Left lung (tissue), 14 donors: ENCODE data around the gene TARBP1. TPM values are rescaled to one million over a fixed set of nuclear protein-coding genes. Genes with fewer than 3 reads are reported as not detected.
A peak's percentile ranks its signal among the peaks of the same experiment; 100 is the strongest.

Experiments
- ATAC-seq: fragments of 200-7000 bp; cut with Tn5 transposase; one replicate; pipeline ENCODE4 v1.9.1; 2020; ENCODE audit warnings: moderate library complexity
- DNase-seq, 4 donors: peaks; one replicate each; pipeline ENCODE4 v3.0.0-alpha.2; 2013 to 2020
- H3K27ac ChIP-seq, 2 donors: fragments of 200-600 bp; sonication (generic) in 1 of 2; one replicate each; pipeline versions ENCODE4 v1.5.0 to v1.8.0; 2020 to 2021
- H3K27me3 ChIP-seq, 2 donors: fragments of 200-600 bp; sonication (generic) in 1 of 2; one replicate each; pipeline versions ENCODE4 v1.5.0 to v1.8.0; 2020 to 2021
- H3K36me3 ChIP-seq, 2 donors: fragments of 200-600 bp; sonication (generic) in 1 of 2; one replicate each; pipeline versions ENCODE4 v1.5.0 to v1.8.0; 2020 to 2021
- H3K4me1 ChIP-seq, 2 donors: fragments of 200-600 bp; one replicate each; pipeline ENCODE4 v1.8.0; 2021
- H3K4me3 ChIP-seq, 2 donors: fragments of 200-600 bp; sonication (generic) in 1 of 2; one replicate each; pipeline versions ENCODE4 v1.5.0 to v1.8.0; 2020 to 2021; ENCODE audit warnings: mild to moderate bottlenecking in 1 of 2
- H3K9me3 ChIP-seq, 2 donors: fragments of 200-600 bp; sonication (generic) in 1 of 2; one replicate each; pipeline versions ENCODE4 v1.5.0 to v1.8.0; 2020 to 2021
- intact Hi-C, 2 donors: fragments of 100-400 bp; cut with DNase I; formaldehyde crosslinking; loops; one replicate each; pipeline versions ENCODE4 v1.11.2 to v1.14.2; 2022
- long read RNA-seq, 12 donors: library from polyadenylated mRNA in 2 of 12; unstranded in 2 of 12; transcript quantifications; one replicate each; pipeline ENCODE4 v2.0.0 and lab custom pipeline, GENCODE V29; 2019 to 2026
- polyA plus RNA-seq, 6 donors: library from polyadenylated mRNA; unstranded; fragments of 120-200 nt; gene quantifications; one replicate each; pipeline ENCODE4 v1.2.1, GENCODE V29; 2013; ENCODE audit not compliant: insufficient read length in 6 of 6
- total RNA-seq, 2 donors: library from RNA; stranded (reverse); fragmentation: NEBNext Ultra II Directional; extraction: Animal tissue kit (Norgen Biotek cat#: 25700); gene quantifications; one replicate each; pipeline ENCODE4 v1.2.1, GENCODE V29; 2021
- TF ChIP-seq, protein P1 (sequence below), 2 donors: fragments of 200-600 bp; sonication (generic) in 1 of 2; IDR thresholded peaks; one replicate each; pipeline versions ENCODE4 v1.5.0 to v1.8.0; 2021; ENCODE audit warnings: antibody characterized with exemption in 2 of 2
- donor health status: DM: no; HTN: yes; CAD: no.
- donor health status: DM: no; HTN: no; CAD: no.

TARBP1 gene, protein sequence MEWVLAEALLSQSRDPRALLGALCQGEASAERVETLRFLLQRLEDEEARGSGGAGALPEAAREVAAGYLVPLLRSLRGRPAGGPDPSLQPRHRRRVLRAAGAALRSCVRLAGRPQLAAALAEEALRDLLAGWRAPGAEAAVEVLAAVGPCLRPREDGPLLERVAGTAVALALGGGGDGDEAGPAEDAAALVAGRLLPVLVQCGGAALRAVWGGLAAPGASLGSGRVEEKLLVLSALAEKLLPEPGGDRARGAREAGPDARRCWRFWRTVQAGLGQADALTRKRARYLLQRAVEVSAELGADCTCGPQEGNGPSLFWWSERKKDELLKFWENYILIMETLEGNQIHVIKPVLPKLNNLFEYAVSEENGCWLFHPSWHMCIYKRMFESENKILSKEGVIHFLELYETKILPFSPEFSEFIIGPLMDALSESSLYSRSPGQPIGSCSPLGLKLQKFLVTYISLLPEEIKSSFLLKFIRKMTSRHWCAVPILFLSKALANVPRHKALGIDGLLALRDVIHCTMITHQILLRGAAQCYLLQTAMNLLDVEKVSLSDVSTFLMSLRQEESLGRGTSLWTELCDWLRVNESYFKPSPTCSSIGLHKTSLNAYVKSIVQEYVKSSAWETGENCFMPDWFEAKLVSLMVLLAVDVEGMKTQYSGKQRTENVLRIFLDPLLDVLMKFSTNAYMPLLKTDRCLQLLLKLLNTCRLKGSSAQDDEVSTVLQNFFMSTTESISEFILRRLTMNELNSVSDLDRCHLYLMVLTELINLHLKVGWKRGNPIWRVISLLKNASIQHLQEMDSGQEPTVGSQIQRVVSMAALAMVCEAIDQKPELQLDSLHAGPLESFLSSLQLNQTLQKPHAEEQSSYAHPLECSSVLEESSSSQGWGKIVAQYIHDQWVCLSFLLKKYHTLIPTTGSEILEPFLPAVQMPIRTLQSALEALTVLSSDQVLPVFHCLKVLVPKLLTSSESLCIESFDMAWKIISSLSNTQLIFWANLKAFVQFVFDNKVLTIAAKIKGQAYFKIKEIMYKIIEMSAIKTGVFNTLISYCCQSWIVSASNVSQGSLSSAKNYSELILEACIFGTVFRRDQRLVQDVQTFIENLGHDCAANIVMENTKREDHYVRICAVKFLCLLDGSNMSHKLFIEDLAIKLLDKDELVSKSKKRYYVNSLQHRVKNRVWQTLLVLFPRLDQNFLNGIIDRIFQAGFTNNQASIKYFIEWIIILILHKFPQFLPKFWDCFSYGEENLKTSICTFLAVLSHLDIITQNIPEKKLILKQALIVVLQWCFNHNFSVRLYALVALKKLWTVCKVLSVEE (N-terminal part only)
- total RNA-seq, result 10 to 100 TPM; 20.9 to 23.8 TPM
- 100 to 1,000 TPM in 3 of 6 donors, 10 to 100 TPM in 3; 67.1 to 113 (median 100) TPM for polyA plus RNA-seq
- long read RNA-seq, donor 1, transcript TARBP1-202 (8 exons, 1,650 nt), result major isoform, 10 of 42 reads
- long read RNA-seq, donor 1, partial matches to known transcripts, result 32 of 42 reads
- long read RNA-seq, donor 1, other reads (novel, unspliced or antisense), result 0 of 42 reads
- long read RNA-seq, donor 2, transcript TARBP1-202 (8 exons, 1,650 nt), result major isoform, 7 of 30 reads
- long read RNA-seq, donor 2, partial matches to known transcripts, result 16 of 30 reads
- long read RNA-seq, donor 2, other reads (novel, unspliced or antisense), result 5 of 30 reads
- long read RNA-seq, donor 3, full-length matches to known transcripts, result 1 of 1 reads
- long read RNA-seq, donor 3, partial matches to known transcripts, result 0 of 1 reads
- long read RNA-seq, donor 3, other reads (novel, unspliced or antisense), result 0 of 1 reads
- long read RNA-seq, donor 4, result 0 reads
- long read RNA-seq, donor 5, partial matches to known transcripts, result 21 of 26 reads
- long read RNA-seq, donor 5, other reads (novel, unspliced or antisense), result 0 of 26 reads
- long read RNA-seq, donor 6, partial matches to known transcripts, result 6 of 10 reads
- long read RNA-seq, donor 6, other reads (novel, unspliced or antisense), result 0 of 10 reads
- long read RNA-seq, donor 7, partial matches to known transcripts, result 15 of 18 reads
- long read RNA-seq, donor 7, other reads (novel, unspliced or antisense), result 0 of 18 reads
- long read RNA-seq, donor 8, partial matches to known transcripts, result 0 of 7 reads
- long read RNA-seq, donor 8, other reads (novel, unspliced or antisense), result 0 of 7 reads
- long read RNA-seq, donor 9, result 0 reads
- long read RNA-seq, donor 10, result 0 reads
- long read RNA-seq, donor 11, partial matches to known transcripts, result 0 of 3 reads
- long read RNA-seq, donor 11, other reads (novel, unspliced or antisense), result 0 of 3 reads
- long read RNA-seq, donor 12, transcript TARBP1-202 (8 exons, 1,650 nt), result major isoform, 7 of 12 reads
- long read RNA-seq, donor 12, partial matches to known transcripts, result 5 of 12 reads
- long read RNA-seq, donor 12, other reads (novel, unspliced or antisense), result 0 of 12 reads

DNA sequence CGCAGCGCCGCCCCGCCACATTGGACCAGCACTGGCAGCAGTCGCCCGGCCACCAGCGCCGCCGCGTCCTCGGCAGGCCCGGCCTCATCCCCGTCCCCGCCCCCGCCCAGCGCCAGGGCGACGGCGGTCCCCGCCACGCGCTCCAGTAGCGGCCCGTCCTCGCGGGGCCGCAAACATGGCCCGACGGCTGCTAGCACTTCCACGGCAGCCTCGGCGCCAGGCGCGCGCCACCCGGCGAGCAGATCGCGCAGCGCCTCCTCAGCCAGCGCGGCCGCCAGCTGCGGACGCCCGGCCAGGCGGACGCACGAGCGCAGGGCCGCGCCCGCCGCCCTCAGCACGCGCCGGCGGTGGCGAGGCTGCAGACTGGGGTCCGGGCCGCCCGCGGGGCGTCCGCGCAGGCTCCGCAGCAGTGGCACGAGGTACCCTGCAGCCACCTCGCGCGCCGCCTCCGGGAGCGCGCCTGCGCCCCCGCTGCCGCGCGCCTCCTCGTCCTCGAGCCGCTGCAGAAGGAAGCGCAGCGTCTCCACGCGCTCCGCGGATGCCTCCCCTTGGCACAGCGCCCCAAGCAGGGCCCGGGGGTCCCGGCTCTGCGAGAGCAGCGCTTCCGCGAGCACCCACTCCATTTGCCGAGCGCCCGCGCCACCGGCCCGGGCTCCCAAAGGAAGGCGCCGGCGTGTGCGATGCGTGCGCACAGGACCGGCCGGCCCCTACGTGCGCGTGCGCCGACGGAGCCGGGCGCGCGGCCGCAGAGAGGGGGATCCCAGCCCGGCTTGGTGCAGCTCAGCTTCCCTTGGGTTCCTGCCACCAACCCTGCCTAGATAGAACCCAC lies at the start of gene TARBP1:
TSS of gene TARBP1 (minus strand) at position 699 of the 829 bp plus-strand sequence. CDS start at position 623, 76 bp downstream.
- intact Hi-C loops, result no loop called here
- Histone ChIP-seq H3K27ac (peak within 1 kb of the TSS; percentile 89 to 92), H3K27me3 (no peaks in the 10 kb centered on the region), H3K36me3 (no peaks in the 10 kb centered on the region), H3K4me1 (peaks cover 7 to 32% of the 10 kb centered on the region in 2 donors), H3K9me3 (no peaks in the 10 kb centered on the region), H3K4me3 (peak within 1 kb of the TSS; percentile 72 to 84)
- TF ChIP-seq, protein P1, sequence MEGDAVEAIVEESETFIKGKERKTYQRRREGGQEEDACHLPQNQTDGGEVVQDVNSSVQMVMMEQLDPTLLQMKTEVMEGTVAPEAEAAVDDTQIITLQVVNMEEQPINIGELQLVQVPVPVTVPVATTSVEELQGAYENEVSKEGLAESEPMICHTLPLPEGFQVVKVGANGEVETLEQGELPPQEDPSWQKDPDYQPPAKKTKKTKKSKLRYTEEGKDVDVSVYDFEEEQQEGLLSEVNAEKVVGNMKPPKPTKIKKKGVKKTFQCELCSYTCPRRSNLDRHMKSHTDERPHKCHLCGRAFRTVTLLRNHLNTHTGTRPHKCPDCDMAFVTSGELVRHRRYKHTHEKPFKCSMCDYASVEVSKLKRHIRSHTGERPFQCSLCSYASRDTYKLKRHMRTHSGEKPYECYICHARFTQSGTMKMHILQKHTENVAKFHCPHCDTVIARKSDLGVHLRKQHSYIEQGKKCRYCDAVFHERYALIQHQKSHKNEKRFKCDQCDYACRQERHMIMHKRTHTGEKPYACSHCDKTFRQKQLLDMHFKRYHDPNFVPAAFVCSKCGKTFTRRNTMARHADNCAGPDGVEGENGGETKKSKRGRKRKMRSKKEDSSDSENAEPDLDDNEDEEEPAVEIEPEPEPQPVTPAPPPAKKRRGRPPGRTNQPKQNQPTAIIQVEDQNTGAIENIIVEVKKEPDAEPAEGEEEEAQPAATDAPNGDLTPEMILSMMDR (IDR thresholded peaks at IDR 0.05), result no peak
- DNase-seq (peak; percentile 68 to 93 (median 84)), ATAC-seq (peak; percentile 90)

DNA sequence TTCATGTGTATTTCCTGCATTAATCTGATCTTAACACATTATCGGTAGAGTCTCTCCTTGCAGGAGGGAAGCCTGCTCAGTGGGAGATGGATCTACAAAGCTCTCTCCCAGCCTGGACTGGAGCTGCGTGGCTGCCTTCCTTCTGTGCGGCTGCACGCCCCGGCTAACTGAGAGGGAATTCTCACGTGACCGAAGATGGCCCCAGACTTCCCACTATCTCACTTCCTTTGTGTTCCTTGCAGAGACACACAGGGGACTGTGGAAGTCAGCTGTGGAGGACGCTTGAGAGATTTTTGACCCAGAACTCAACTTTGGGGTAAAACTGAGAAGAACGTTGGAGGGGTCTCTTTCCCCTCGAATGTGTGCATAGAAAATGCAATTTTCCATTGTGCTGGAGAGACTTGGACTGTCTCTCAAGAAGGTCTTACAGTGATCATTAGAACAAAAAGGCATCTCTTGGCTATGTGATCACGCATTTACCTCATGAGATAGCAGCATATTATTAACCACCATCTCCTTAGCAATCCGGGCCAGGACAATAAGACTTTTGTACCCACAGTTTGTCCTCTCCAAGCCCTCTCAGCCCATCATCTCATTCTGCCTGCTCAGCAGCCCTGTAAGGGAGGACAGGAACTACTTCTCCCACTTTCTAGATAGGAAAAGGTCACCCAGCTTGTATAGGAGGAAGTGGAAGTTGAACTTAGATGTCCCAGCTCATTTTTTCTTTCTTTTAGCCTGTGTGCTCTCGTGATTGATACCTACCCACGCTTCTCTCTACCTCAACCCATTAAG lies 49.3 kb upstream of the TARBP1 start:
- peak overlapping the region; percentile 13 to 33 for H3K27ac ChIP-seq
- no peaks in the 10 kb centered on the region for H3K36me3 ChIP-seq
- DNase-seq (peak in 1 of 4 donors; percentile 56), ATAC-seq (no peak)
- H3K4me1 ChIP-seq, result peaks cover 31 to 86% of the 10 kb centered on the region in 2 donors
- H3K27me3 ChIP-seq, result no peaks in the 10 kb centered on the region
- intact Hi-C loops, result no loop called here
- no peaks in the 10 kb centered on the region for H3K9me3 ChIP-seq
- no peak overlapping the region for H3K4me3 ChIP-seq
- TF ChIP-seq, protein P1 (IDR thresholded peaks at IDR 0.05), result no peak

DNA sequence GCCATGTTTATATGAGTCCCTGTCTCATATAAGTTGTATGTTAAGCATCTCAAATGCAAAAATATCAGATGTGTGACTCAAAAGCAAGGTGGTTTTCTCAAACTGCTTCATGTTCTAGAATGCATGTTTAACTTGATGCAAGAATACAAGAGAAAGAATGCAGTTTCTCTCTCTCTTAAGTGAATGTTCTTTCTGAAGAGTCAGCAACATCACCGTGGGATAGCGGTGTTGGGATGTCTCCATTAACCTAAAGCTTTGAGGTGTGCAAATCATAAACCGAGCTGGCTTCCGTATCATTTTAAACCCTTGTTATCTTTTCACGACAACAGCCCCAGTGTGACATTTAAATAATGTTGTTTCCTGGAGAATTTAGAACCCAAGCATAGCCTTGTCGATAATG lies 48.4 kb upstream of the TARBP1 start:
- Histone ChIP-seq H3K27me3 (no peaks in the 10 kb centered on the region), H3K27ac (peak overlapping the region in 1 of 2 donors; percentile 33), H3K4me1 (peaks cover 27 to 86% of the 10 kb centered on the region in 2 donors), H3K36me3 (no peaks in the 10 kb centered on the region), H3K4me3 (no peak overlapping the region), H3K9me3 (no peaks in the 10 kb centered on the region)
- TF ChIP-seq, protein P1 (IDR thresholded peaks at IDR 0.05), result no peak
- DNase-seq (no peak), ATAC-seq (no peak)
- intact Hi-C loops, result no loop called here
